IMR-90 (cell line): ENCODE data around the gene OR4M1. TPM values are rescaled to one million over a fixed set of nuclear protein-coding genes. Genes with fewer than 3 reads are reported as not detected.

ENCODE experiments used
- ATAC-seq: fragments of 200-7000 bp; cut with Tn5 transposase; 2 replicates; pipeline ENCODE4 v1.9.1; 2020; ENCODE audit warnings: low read depth, mild to moderate bottlenecking, moderate library complexity
- BruUV-seq: library from RNA; stranded (reverse); fragments of 400-500 nt; replicated peaks from 2 replicates; lab custom pipeline; 2021; lab: Mats Ljungman, UMichigan
- CTCF ChIA-PET: fragments of 300-600 bp; formaldehyde crosslinking; extraction: SDS; loops from one replicate; lab custom pipeline; 2021; ENCODE audit warnings: antibody characterized with exemption; lab: Yijun Ruan, JAX
- POLR2A ChIA-PET: fragments of 300-600 bp; sonication (Branson Sonifier 250); formaldehyde crosslinking; loops from one replicate; lab custom pipeline; 2022; ENCODE audit warnings: antibody characterized with exemption; ENCODE audit not compliant: unreplicated experiment; lab: Charles Lee
- DNase-seq: peaks from one replicate; pipeline ENCODE4 v3.0.0; 2013
- H2AFZ ChIP-seq: replicated peaks from 2 replicates; pipeline ENCODE3; 2013; ENCODE audit warnings: low read length, mild to moderate bottlenecking; ENCODE audit not compliant: poor library complexity
- H2AK5ac ChIP-seq: 2 replicates; pipeline ENCODE4 v1.6.1; 2013; ENCODE audit warnings: low read depth, low read length, inconsistent platforms
- H2AK9ac ChIP-seq: replicated peaks from 2 replicates; pipeline ENCODE3; 2013; ENCODE audit warnings: mild to moderate bottlenecking, low read depth, low read length, moderate library complexity; ENCODE audit not compliant: poor library complexity
- H2BK120ac ChIP-seq: 2 replicates; pipeline ENCODE4 v1.6.1; 2013; ENCODE audit warnings: low read depth, low read length, inconsistent platforms
- H2BK15ac ChIP-seq: 3 replicates; pipeline ENCODE4 v1.6.1; 2013; ENCODE audit warnings: low read depth, low read length, inconsistent platforms
- H2BK20ac ChIP-seq: 2 replicates; pipeline ENCODE4 v1.6.1; 2013; ENCODE audit warnings: low read depth, mild to moderate bottlenecking, inconsistent platforms, low read length, moderate library complexity
- H2BK5ac ChIP-seq: 2 replicates; pipeline ENCODE4 v1.6.1; 2013; ENCODE audit warnings: mild to moderate bottlenecking, low read depth, low read length, inconsistent platforms; ENCODE audit not compliant: poor library complexity, severe bottlenecking
- H3K14ac ChIP-seq: replicated peaks from 2 replicates; pipeline ENCODE4 v1.6.1; 2013; ENCODE audit warnings: low read depth, low read length, inconsistent platforms
- H3K18ac ChIP-seq: 2 replicates; pipeline ENCODE4 v1.6.1; 2013; ENCODE audit warnings: low read depth, low read length, control low read depth
- H3K23ac ChIP-seq: 2 replicates; pipeline ENCODE4 v1.6.1; 2013; ENCODE audit warnings: low read depth, low read length, inconsistent platforms
- H3K27ac ChIP-seq: 2 replicates; pipeline ENCODE4 v1.5.1; 2013; ENCODE audit warnings: mild to moderate bottlenecking, control low read depth, low read length; ENCODE audit not compliant: insufficient read depth
- H3K27me3 ChIP-seq: 2 replicates; pipeline ENCODE4 v1.6.1; 2013; ENCODE audit warnings: low read length; ENCODE audit not compliant: control insufficient read depth, insufficient read depth
- H3K36me3 ChIP-seq: 2 replicates; pipeline ENCODE4 v1.6.1; 2013; ENCODE audit warnings: low read length, mixed read lengths; ENCODE audit not compliant: control insufficient read depth, insufficient read depth
- H3K4ac ChIP-seq: 2 replicates; pipeline ENCODE4 v1.6.1; 2013; ENCODE audit warnings: low read depth, low read length, inconsistent platforms
- H3K4me1 ChIP-seq: 2 replicates; pipeline ENCODE4 v1.6.1; 2013; ENCODE audit warnings: low read length, mixed read lengths; ENCODE audit not compliant: control insufficient read depth, insufficient read depth
- H3K4me2 ChIP-seq: 2 replicates; pipeline ENCODE4 v1.6.1; 2013; ENCODE audit warnings: low read depth, mild to moderate bottlenecking, control low read depth, low read length, moderate library complexity
- H3K4me3 ChIP-seq: 2 replicates; pipeline ENCODE4 v1.5.1; 2013; ENCODE audit warnings: low read depth, mild to moderate bottlenecking, control low read depth, low read length, moderate library complexity; ENCODE audit not compliant: insufficient read depth
- H3K56ac ChIP-seq: 2 replicates; pipeline ENCODE4 v1.6.1; 2013; ENCODE audit warnings: low read length, inconsistent platforms; ENCODE audit not compliant: insufficient read depth; ENCODE audit errors: extremely low read depth
- H3K79me1 ChIP-seq, 2 experiments: 2 replicates each; pipeline ENCODE4 v1.6.1; 2013; ENCODE audit warnings: low read length in 2 of 2, inconsistent platforms in 1 of 2, low read depth in 1 of 2
- H3K9ac ChIP-seq: 2 replicates; pipeline ENCODE4 v1.6.1; 2013; ENCODE audit warnings: low read depth, low read length, control low read depth
- H3K9me1 ChIP-seq: 2 replicates; pipeline ENCODE4 v1.6.1; 2013; ENCODE audit warnings: low read length, inconsistent platforms; ENCODE audit not compliant: insufficient read depth
- H3K9me3 ChIP-seq: 2 replicates; pipeline ENCODE4 v1.6.1; 2013; ENCODE audit warnings: low read length; ENCODE audit not compliant: control insufficient read depth, insufficient read depth
- H4K20me1 ChIP-seq: 2 replicates; pipeline ENCODE4 v1.6.1; 2013; ENCODE audit warnings: low read length, inconsistent platforms; ENCODE audit not compliant: insufficient read depth
- H4K5ac ChIP-seq: 2 replicates; pipeline ENCODE4 v1.6.1; 2013; ENCODE audit warnings: mild to moderate bottlenecking, low read depth, low read length, control low read depth
- H4K8ac ChIP-seq, 2 experiments: 2 replicates each; pipeline ENCODE4 v1.6.1; 2013; ENCODE audit warnings: low read depth in 2 of 2, low read length in 2 of 2, control low read depth in 1 of 2, inconsistent platforms in 1 of 2
- H4K91ac ChIP-seq: 2 replicates; pipeline ENCODE4 v1.6.1; 2013; ENCODE audit warnings: low read depth, low read length, inconsistent platforms; ENCODE audit not compliant: insufficient read depth
- BHLHE40 ChIP-seq: fragments of 150-350 bp; IDR thresholded peaks from 2 replicates; pipeline ENCODE4 v1.6.1; 2016; ENCODE audit warnings: mild to moderate bottlenecking, low read depth, low read length
- CEBPB ChIP-seq: IDR thresholded peaks from 2 replicates; pipeline ENCODE4 v1.6.1; 2012; ENCODE audit warnings: low read depth, low read length, improper control_type of control experiment
- CHD1 ChIP-seq: IDR thresholded peaks from 2 replicates; pipeline ENCODE4 v1.6.1; 2012; ENCODE audit warnings: low read depth, low read length, improper control_type of control experiment
- CTCF ChIP-seq: conservative IDR thresholded peaks from 2 replicates; pipeline ENCODE4 v1.5.1; 2012; ENCODE audit warnings: mild to moderate bottlenecking, low read depth, low read length, improper control_type of control experiment
- ELK1 ChIP-seq: fragments of 150-350 bp; IDR thresholded peaks from 2 replicates; pipeline ENCODE4 v1.6.1; 2016; ENCODE audit warnings: low read depth, mild to moderate bottlenecking, low read length, moderate library complexity, borderline replicate concordance
- FOS ChIP-seq: fragments of 150-350 bp; IDR thresholded peaks from 2 replicates; pipeline ENCODE4 v1.6.1; 2016; ENCODE audit warnings: low read depth, low read length
- MAFK ChIP-seq: IDR thresholded peaks from 2 replicates; pipeline ENCODE4 v1.6.1; 2012; ENCODE audit warnings: low read depth, low read length, improper control_type of control experiment
- MAZ ChIP-seq: IDR thresholded peaks from 2 replicates; pipeline ENCODE4 v1.6.1; 2012; ENCODE audit warnings: low read depth, mild to moderate bottlenecking, low read length, improper control_type of control experiment, moderate library complexity, borderline replicate concordance
- MXI1 ChIP-seq: IDR thresholded peaks from 2 replicates; pipeline ENCODE4 v1.6.1; 2012; ENCODE audit warnings: low read depth, mild to moderate bottlenecking, low read length, moderate library complexity, borderline replicate concordance
- NFE2L2 ChIP-seq: fragments of 150-350 bp; IDR thresholded peaks from 2 replicates; pipeline ENCODE4 v1.6.1; 2016; ENCODE audit warnings: low read depth, mild to moderate bottlenecking, low read length
- POLR2A ChIP-seq: IDR thresholded peaks from 2 replicates; pipeline ENCODE4 v1.6.1; 2012; ENCODE audit warnings: mild to moderate bottlenecking, low read depth, low read length
- RAD21 ChIP-seq: IDR thresholded peaks from 2 replicates; pipeline ENCODE4 v1.6.1; 2012; ENCODE audit warnings: low read length, improper control_type of control experiment
- RCOR1 ChIP-seq: IDR thresholded peaks from 2 replicates; pipeline ENCODE4 v1.6.1; 2012; ENCODE audit warnings: mild to moderate bottlenecking, low read length, improper control_type of control experiment; ENCODE audit not compliant: insufficient replicate concordance
- RFX5 ChIP-seq: IDR thresholded peaks from 2 replicates; pipeline ENCODE4 v1.8.0; 2012; ENCODE audit warnings: low read depth, mild to moderate bottlenecking, low read length, moderate library complexity
- SMC3 ChIP-seq: fragments of 150-350 bp; IDR thresholded peaks from 2 replicates; pipeline ENCODE4 v1.6.1; 2016; ENCODE audit warnings: low read depth, mild to moderate bottlenecking, antibody characterized with exemption, low read length, moderate library complexity
- USF2 ChIP-seq: fragments of 150-350 bp; IDR thresholded peaks from 2 replicates; pipeline ENCODE4 v1.6.1; 2017; ENCODE audit warnings: mild to moderate bottlenecking, antibody characterized with exemption, low read length, low read depth
- WGBS, 2 experiments: methylation state at CpG; one replicate each; pipeline versions ENCODE4 v1.1.5 to v1.1.7; 2013; ENCODE audit warnings: missing lambda C conversion rate in 2 of 2; ENCODE audit not compliant: insufficient read length in 1 of 2; ENCODE audit errors: extremely low coverage in 2 of 2; 5-methylcytosine and 5-hydroxymethylcytosine counted together
- dilution Hi-C: fragments of 300-500 bp; cut with HindIII; formaldehyde crosslinking; loops from one replicate; pipeline ENCODE4 v1.14.3; 2018; ENCODE audit warnings: low sequenced_read_pairs; ENCODE audit not compliant: unreplicated experiment
- in situ Hi-C: fragments of 300-500 bp; cut with MboI; formaldehyde crosslinking; loops from 3 replicates; pipeline ENCODE4 v1.14.3; 2019; ENCODE audit warnings: low sequenced_read_pairs, inconsistent platforms, mixed read lengths
- intact Hi-C: fragments of 100-400 bp; cut with micrococcal nuclease; formaldehyde crosslinking; loops from 2 replicates; pipeline ENCODE4 v1.10.0; 2022
- polyA plus RNA-seq, 3 experiments: library from polyadenylated mRNA; depleted of rRNA; stranded (reverse); fragments of >200 nt; gene quantifications; 2 replicates each; pipeline ENCODE4 v1.2.3, GENCODE V29; 2012; ENCODE audit warnings: low replicate concordance in 1 of 3
- total RNA-seq: library from RNA; depleted of rRNA; stranded (reverse); fragments of >200 nt; gene quantifications from 2 replicates; pipeline ENCODE4 v1.2.3, GENCODE V29; 2012

The OR4M1 gene
- total and polyA plus RNA-seq, 2 of the 4 experiments (the other 2 are of a cell fraction) = not detected

GRCh38 chr14:19828314-19828713, 55.0 kb downstream of the OR4M1 start:
- Histone ChIP-seq H2AFZ (no peak overlapping the region), H2BK15ac (no peak overlapping the region), H3K14ac (no peak overlapping the region), H4K91ac (no peak overlapping the region), H3K4me1 (no peaks in the 10 kb centered on the region), H3K23ac (no peak overlapping the region), H3K27ac (no peak overlapping the region), H4K8ac (no peak overlapping the region), H3K4ac (no peak overlapping the region), H2BK5ac (no peak overlapping the region), H2BK120ac (no peak overlapping the region), H3K27me3 (no peaks in the 10 kb centered on the region), H4K20me1 (no peaks in the 10 kb centered on the region), H2BK20ac (no peak overlapping the region), H2AK5ac (no peak overlapping the region), H3K36me3 (no peaks in the 10 kb centered on the region), H3K9me3 (peaks cover 9% of the 10 kb centered on the region), H3K9ac (no peak overlapping the region), H3K4me3 (no peak overlapping the region), H3K56ac (no peak overlapping the region), H3K4me2 (no peak overlapping the region), H3K9me1 (no peaks in the 10 kb centered on the region), H3K18ac (no peak overlapping the region), H3K79me1 (no peaks in the 10 kb centered on the region), H2AK9ac (no peak overlapping the region), H4K5ac (no peak overlapping the region)
- POLR2A ChIA-PET = no interaction called here
- in situ Hi-C loops (no loop called here), dilution Hi-C loops (no loop called here), intact Hi-C loops (no loop called here)
- no TSS peak for BruUV-seq
- ATAC-seq (no peak), DNase-seq (no peak)
- WGBS, 2 experiments = no CpG with 5 or more reads among the region's 2 CpGs
- CTCF ChIA-PET = no interaction called here
- TF ChIP-seq RFX5 (no peak), FOS (no peak), CHD1 (no peak), NFE2L2 (no peak), CTCF (no peak), POLR2A (no peak), RCOR1 (no peak), MAZ (no peak), SMC3 (no peak), MAFK (no peak), USF2 (no peak), CEBPB (no peak), BHLHE40 (no peak), MXI1 (no peak), RAD21 (no peak), ELK1 (no peak)
